MM.1S (cell line): ENCODE results near the gene COL5A1.

Experiments used
- CTCF ChIP-seq: fragments of 300-600 bp; sonication (generic); IDR thresholded peaks from 2 replicates; pipeline ENCODE4 v1.5.1; 2016; ENCODE audit warnings: antibody characterized with exemption, low read length, mixed read lengths
- EZH2 ChIP-seq: fragments of 300-600 bp; sonication (generic); optimal IDR thresholded peaks from 2 replicates; pipeline ENCODE3; 2017; ENCODE audit warnings: low read depth, mild to moderate bottlenecking, antibody characterized with exemption, low read length, mixed read lengths

GRCh38 chr9:134764473-134765269 is 123.1 kb downstream of the COL5A1 start:
- TF ChIP-seq CTCF (no peak), EZH2 (no peak)
